Fibroblast of lung (primary cell): Measurements from ENCODE around the gene TBX15. TPM values are rescaled to one million over a fixed set of nuclear protein-coding genes. Genes with fewer than 3 reads are reported as not detected.

ENCODE experiments used
- DNase-seq, 2 donors: peaks; one replicate each; pipeline versions ENCODE4 v3.0.0 to v3.0.0-alpha.2; 2010; ENCODE audit warnings: low read depth in 2 of 2
- H2AFZ ChIP-seq: 2 replicates; pipeline ENCODE4 v1.5.1; 2012; ENCODE audit warnings: low read length, control low read depth, inconsistent platforms
- H3K27ac ChIP-seq: 2 replicates; pipeline ENCODE4 v1.5.1; 2011; ENCODE audit warnings: low read length, control low read depth; ENCODE audit not compliant: insufficient read depth
- H3K27me3 ChIP-seq: 2 replicates; pipeline ENCODE4 v1.5.1; 2011; ENCODE audit warnings: mild to moderate bottlenecking, low read length; ENCODE audit not compliant: control insufficient read depth, insufficient read depth
- H3K36me3 ChIP-seq: 2 replicates; pipeline ENCODE4 v1.5.1; 2011; ENCODE audit warnings: low read length; ENCODE audit not compliant: control insufficient read depth, insufficient read depth
- H3K4me1 ChIP-seq: 2 replicates; pipeline ENCODE4 v1.5.1; 2011; ENCODE audit warnings: low read length; ENCODE audit not compliant: control insufficient read depth, insufficient read depth; ENCODE audit errors: extremely low read depth
- H3K4me2 ChIP-seq: 2 replicates; pipeline ENCODE4 v1.5.1; 2011; ENCODE audit warnings: low read length, control low read depth; ENCODE audit not compliant: insufficient read depth; ENCODE audit errors: extremely low read depth
- H3K4me3 ChIP-seq, 4 experiments: fragments of 200-600 bp in 1 of 4; sonication (generic) in 1 of 4; replicated peaks in 1 of 4; 2 replicates each; pipeline ENCODE4 v1.5.1; 2011 to 2016; ENCODE audit warnings: low read length in 4 of 4, low read depth in 3 of 4, mild to moderate bottlenecking in 3 of 4, control low read depth in 2 of 4, inconsistent platforms in 1 of 4, mixed read lengths in 1 of 4; ENCODE audit not compliant: insufficient read depth in 1 of 4; ENCODE audit errors: control extremely low read depth in 1 of 4
- H3K79me2 ChIP-seq: 2 replicates; pipeline ENCODE4 v1.5.1; 2012; ENCODE audit warnings: mild to moderate bottlenecking, low read length, inconsistent platforms; ENCODE audit not compliant: control insufficient read depth, insufficient read depth
- H3K9ac ChIP-seq: 2 replicates; pipeline ENCODE4 v1.5.1; 2011; ENCODE audit warnings: mild to moderate bottlenecking, low read length, control low read depth; ENCODE audit not compliant: insufficient read depth
- H3K9me3 ChIP-seq: 2 replicates; pipeline ENCODE4 v1.5.1; 2012; ENCODE audit warnings: low read depth, low read length; ENCODE audit not compliant: control insufficient read depth, insufficient read depth
- H4K20me1 ChIP-seq: 2 replicates; pipeline ENCODE4 v1.5.1; 2011; ENCODE audit warnings: low read length; ENCODE audit not compliant: control insufficient read depth, insufficient read depth; ENCODE audit errors: extremely low read depth
- CTCF ChIP-seq, 2 donors: IDR thresholded peaks in 1 of 2; conservative IDR thresholded peaks in 1 of 2; 1 replicate in 1 of 2; 2 replicates in 1 of 2; pipeline ENCODE4 v1.5.1; 2011 to 2012; ENCODE audit warnings: low read length in 2 of 2, control low read depth in 1 of 2, inconsistent platforms in 1 of 2, low read depth in 1 of 2, mild to moderate bottlenecking in 1 of 2
- EZH2 ChIP-seq: IDR thresholded peaks from 2 replicates; pipeline ENCODE4 v1.5.1; 2012; ENCODE audit warnings: low read length, control low read depth, mild to moderate bottlenecking; ENCODE audit errors: missing control alignments
- polyA plus RNA-seq, 2 donors: library from polyadenylated mRNA; depleted of rRNA in 1 of 2; stranded (reverse) in 1 of 2; unstranded in 1 of 2; fragments of >200 nt; gene quantifications; 2 replicates each; pipeline ENCODE4 v1.2.1, GENCODE V29; 2011 to 2012; ENCODE audit warnings: missing spikeins in 1 of 2
- total RNA-seq: library from RNA; depleted of rRNA; stranded (reverse); fragments of >200 nt; gene quantifications from 2 replicates; pipeline ENCODE4 v1.2.1, GENCODE V29; 2014

Gene TBX15
- total and polyA plus RNA-seq, 2 donors (not counting 1 experiment from before 2014, with no cell fraction given): 0.50 to 0.99 TPM

- no peak for DNase-seq
- no peaks in the 10 kb centered on the region for H3K79me2 ChIP-seq
- no peak overlapping the region for H3K27ac ChIP-seq
- no peak overlapping the region for H2AFZ ChIP-seq
- no peak overlapping the region for H3K4me2 ChIP-seq
- no peaks in the 10 kb centered on the region for H3K27me3 ChIP-seq
- H3K9ac ChIP-seq: no peak overlapping the region
- H3K4me1 ChIP-seq: no peaks in the 10 kb centered on the region
- no peaks in the 10 kb centered on the region for H3K36me3 ChIP-seq
- no peak overlapping the region for H3K4me3 ChIP-seq
- H3K9me3 ChIP-seq: no peaks in the 10 kb centered on the region
- no peak for TF ChIP-seq CTCF (conservative IDR thresholded peaks at IDR 0.05 in 1 of 2, IDR thresholded peaks at IDR 0.05 in 1 of 2; ENCODE audit: low read depth in 1 of 2, low read length in 2 of 2)
- TF ChIP-seq EZH2: no peak
- H4K20me1 ChIP-seq: no peaks in the 10 kb centered on the region
Measured at GRCh38 chr1:118866330-118866729, 121.8 kb downstream of the TBX15 start.

GRCh38 chr1:118863688-118864087 lies 124.5 kb downstream of the TBX15 start:
- Histone ChIP-seq H3K4me3 (no peak overlapping the region), H3K9me3 (no peaks in the 10 kb centered on the region), H3K27ac (no peak overlapping the region), H3K36me3 (no peaks in the 10 kb centered on the region), H3K4me2 (no peak overlapping the region), H3K27me3 (no peaks in the 10 kb centered on the region), H2AFZ (no peak overlapping the region), H3K79me2 (no peaks in the 10 kb centered on the region), H4K20me1 (no peaks in the 10 kb centered on the region), H3K4me1 (no peaks in the 10 kb centered on the region), H3K9ac (no peak overlapping the region)
- TF ChIP-seq EZH2: no peak
- TF ChIP-seq CTCF (conservative IDR thresholded peaks at IDR 0.05 in 1 of 2, IDR thresholded peaks at IDR 0.05 in 1 of 2; ENCODE audit: low read depth in 1 of 2, low read length in 2 of 2): no peak
- no peak for DNase-seq

GRCh38 chr1:118862755-118863154 lies 125.4 kb downstream of the TBX15 start:
- Histone ChIP-seq H4K20me1 (no peaks in the 10 kb centered on the region), H3K4me1 (no peaks in the 10 kb centered on the region), H3K9me3 (no peaks in the 10 kb centered on the region), H3K9ac (no peak overlapping the region), H3K4me2 (no peak overlapping the region), H3K27me3 (no peaks in the 10 kb centered on the region), H3K79me2 (no peaks in the 10 kb centered on the region), H3K27ac (no peak overlapping the region), H3K4me3 (no peak overlapping the region), H3K36me3 (no peaks in the 10 kb centered on the region), H2AFZ (no peak overlapping the region)
- TF ChIP-seq EZH2 (no peak), CTCF (conservative IDR thresholded peaks at IDR 0.05 in 1 of 2, IDR thresholded peaks at IDR 0.05 in 1 of 2; ENCODE audit: low read depth in 1 of 2, low read length in 2 of 2) (no peak)
- DNase-seq: peak in 1 of 2 donors; percentile 36
